ENCODE measurements around the gene SPATS2L.

DNA sequence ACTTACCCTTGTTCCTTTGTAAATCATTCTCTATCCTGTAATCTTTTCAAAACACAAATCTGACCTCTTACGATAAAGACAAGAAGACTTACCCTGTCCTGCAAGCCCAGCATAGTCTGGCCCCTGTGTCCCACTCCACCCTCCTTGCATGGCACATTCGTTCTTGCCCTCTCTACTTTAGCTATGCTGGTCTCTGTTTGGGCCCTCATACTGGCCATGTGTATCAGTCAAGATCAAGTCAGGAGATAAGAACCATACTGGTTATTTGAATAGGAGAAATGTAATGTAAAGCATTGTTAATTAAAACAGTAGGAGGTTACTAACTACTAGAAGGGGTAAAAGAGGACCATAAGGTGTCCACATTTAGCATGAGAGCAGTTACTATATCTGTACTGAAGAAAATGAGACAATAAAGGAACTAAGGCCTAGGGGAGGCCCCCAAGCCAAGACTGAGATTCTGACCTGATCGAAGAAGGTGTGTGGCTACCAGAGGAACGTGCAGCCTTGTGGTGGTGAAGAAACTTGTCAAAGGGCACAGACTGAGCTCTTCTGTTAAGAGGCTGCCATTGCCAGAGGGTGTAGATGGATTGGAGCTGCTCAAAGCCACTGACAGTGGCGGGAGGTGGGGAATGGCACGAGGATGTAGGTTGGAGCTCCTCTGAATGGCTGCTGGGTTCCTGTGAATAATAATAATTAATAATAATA is 122.6 kb downstream of the SPATS2L start:
- TF ChIP-seq, protein P1, sequence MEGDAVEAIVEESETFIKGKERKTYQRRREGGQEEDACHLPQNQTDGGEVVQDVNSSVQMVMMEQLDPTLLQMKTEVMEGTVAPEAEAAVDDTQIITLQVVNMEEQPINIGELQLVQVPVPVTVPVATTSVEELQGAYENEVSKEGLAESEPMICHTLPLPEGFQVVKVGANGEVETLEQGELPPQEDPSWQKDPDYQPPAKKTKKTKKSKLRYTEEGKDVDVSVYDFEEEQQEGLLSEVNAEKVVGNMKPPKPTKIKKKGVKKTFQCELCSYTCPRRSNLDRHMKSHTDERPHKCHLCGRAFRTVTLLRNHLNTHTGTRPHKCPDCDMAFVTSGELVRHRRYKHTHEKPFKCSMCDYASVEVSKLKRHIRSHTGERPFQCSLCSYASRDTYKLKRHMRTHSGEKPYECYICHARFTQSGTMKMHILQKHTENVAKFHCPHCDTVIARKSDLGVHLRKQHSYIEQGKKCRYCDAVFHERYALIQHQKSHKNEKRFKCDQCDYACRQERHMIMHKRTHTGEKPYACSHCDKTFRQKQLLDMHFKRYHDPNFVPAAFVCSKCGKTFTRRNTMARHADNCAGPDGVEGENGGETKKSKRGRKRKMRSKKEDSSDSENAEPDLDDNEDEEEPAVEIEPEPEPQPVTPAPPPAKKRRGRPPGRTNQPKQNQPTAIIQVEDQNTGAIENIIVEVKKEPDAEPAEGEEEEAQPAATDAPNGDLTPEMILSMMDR (IDR thresholded peaks at IDR 0.05), result no peak
- no peak for TF ChIP-seq POLR2A (IDR thresholded peaks at IDR 0.05)

All from adrenal gland (tissue), 5 donors.